ENCODE measurements around the gene FHAD1. TPM values are rescaled to one million over a fixed set of nuclear protein-coding genes. Genes with fewer than 3 reads are reported as not detected.

Gene FHAD1
- total RNA-seq, 1 experiment from 2014 or later, result 2.0 TPM

GRCh38 chr1:15410223-15410883 is 163.3 kb downstream of the FHAD1 start:
- CTCF ChIA-PET, result no interaction called here
- intact Hi-C loops (cut with micrococcal nuclease; ENCODE audit: unreplicated experiment), result loop anchor here (5.0 kb wide), 1 partner anchor 88 kb away; no protein-coding TSS in a partner anchor
- BruUV-seq (replicated peaks), result no TSS peak

GRCh38 chr1:15410884-15411245 is 163.8 kb downstream of the FHAD1 start:
- H3K27me3 ChIP-seq (replicated peaks; ENCODE audit: insufficient read depth, low read depth, low read length, poor library complexity), result no peaks in the 10 kb centered on the region
- ChIA-PET CTCF (no interaction called here), POLR2A (ENCODE audit: low non-redundant PET) (interaction anchor here (0.7 kb wide), 1 partner anchor 116 kb away, joined by 4 read pairs; the partner anchor contains the start of gene DNAJC16)
- H3K9me3 ChIP-seq (ENCODE audit: low read depth, low read length, poor library complexity, severe bottlenecking), result no peaks in the 10 kb centered on the region
- no peak for DNase-seq (ENCODE audit: low spot score)
- no TSS peak for BruUV-seq (replicated peaks)
- H3K27ac ChIP-seq (ENCODE audit: low read depth, low read length, poor library complexity, severe bottlenecking), result no peak overlapping the region
- intact Hi-C loops (cut with micrococcal nuclease; ENCODE audit: unreplicated experiment), result loop anchor here (5.0 kb wide), 1 partner anchor 89 kb away; no protein-coding TSS in a partner anchor
- TF ChIP-seq, protein P1, sequence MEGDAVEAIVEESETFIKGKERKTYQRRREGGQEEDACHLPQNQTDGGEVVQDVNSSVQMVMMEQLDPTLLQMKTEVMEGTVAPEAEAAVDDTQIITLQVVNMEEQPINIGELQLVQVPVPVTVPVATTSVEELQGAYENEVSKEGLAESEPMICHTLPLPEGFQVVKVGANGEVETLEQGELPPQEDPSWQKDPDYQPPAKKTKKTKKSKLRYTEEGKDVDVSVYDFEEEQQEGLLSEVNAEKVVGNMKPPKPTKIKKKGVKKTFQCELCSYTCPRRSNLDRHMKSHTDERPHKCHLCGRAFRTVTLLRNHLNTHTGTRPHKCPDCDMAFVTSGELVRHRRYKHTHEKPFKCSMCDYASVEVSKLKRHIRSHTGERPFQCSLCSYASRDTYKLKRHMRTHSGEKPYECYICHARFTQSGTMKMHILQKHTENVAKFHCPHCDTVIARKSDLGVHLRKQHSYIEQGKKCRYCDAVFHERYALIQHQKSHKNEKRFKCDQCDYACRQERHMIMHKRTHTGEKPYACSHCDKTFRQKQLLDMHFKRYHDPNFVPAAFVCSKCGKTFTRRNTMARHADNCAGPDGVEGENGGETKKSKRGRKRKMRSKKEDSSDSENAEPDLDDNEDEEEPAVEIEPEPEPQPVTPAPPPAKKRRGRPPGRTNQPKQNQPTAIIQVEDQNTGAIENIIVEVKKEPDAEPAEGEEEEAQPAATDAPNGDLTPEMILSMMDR (conservative IDR thresholded peaks at IDR 0.05; ENCODE audit: low read depth, low read length), result no peak
- no peak for TF ChIP-seq EZH2 (IDR thresholded peaks at IDR 0.05; ENCODE audit: borderline replicate concordance, low read depth, low read length, poor library complexity, severe bottlenecking)
- peaks cover 13% of the 10 kb centered on the region for H3K4me1 ChIP-seq (ENCODE audit: insufficient read depth, low read length, poor library complexity, severe bottlenecking)
- H3K4me3 ChIP-seq (ENCODE audit: low read depth, low read length, poor library complexity, severe bottlenecking), result peak overlapping the region; percentile 96
- H3K36me3 ChIP-seq (ENCODE audit: insufficient read depth, low read length, poor library complexity, severe bottlenecking), result no peaks in the 10 kb centered on the region

More at GRCh38 chr1:15410223-15410883, 163.3 kb downstream of the FHAD1 start:
- Histone ChIP-seq H3K9me3 (ENCODE audit: low read depth, low read length, poor library complexity, severe bottlenecking) (no peaks in the 10 kb centered on the region), H3K4me1 (ENCODE audit: insufficient read depth, low read length, poor library complexity, severe bottlenecking) (peaks cover 13% of the 10 kb centered on the region), H3K27ac (ENCODE audit: low read depth, low read length, poor library complexity, severe bottlenecking) (peak overlapping the region; percentile 78), H3K4me3 (ENCODE audit: low read depth, low read length, poor library complexity, severe bottlenecking) (peak overlapping the region; percentile 96), H3K36me3 (ENCODE audit: insufficient read depth, low read length, poor library complexity, severe bottlenecking) (no peaks in the 10 kb centered on the region), H3K27me3 (replicated peaks; ENCODE audit: insufficient read depth, low read depth, low read length, poor library complexity) (no peaks in the 10 kb centered on the region)
- POLR2A ChIA-PET (ENCODE audit: low non-redundant PET), result interaction anchor here (0.7 kb wide), 1 partner anchor 117 kb away, joined by 4 read pairs; the partner anchor contains the start of gene DNAJC16
- TF ChIP-seq, protein P1 (conservative IDR thresholded peaks at IDR 0.05; ENCODE audit: low read depth, low read length), result no peak
- no peak for TF ChIP-seq EZH2 (IDR thresholded peaks at IDR 0.05; ENCODE audit: borderline replicate concordance, low read depth, low read length, poor library complexity, severe bottlenecking)
- no peak for DNase-seq (ENCODE audit: low spot score)

GRCh38 chr1:15411593-15412137 is 164.6 kb downstream of the FHAD1 start:
- intact Hi-C loops (cut with micrococcal nuclease; ENCODE audit: unreplicated experiment), result loop anchor here (5.0 kb wide), 1 partner anchor 89 kb away; no protein-coding TSS in a partner anchor
- CTCF ChIA-PET, result no interaction called here
- H3K4me1 ChIP-seq (ENCODE audit: insufficient read depth, low read length, poor library complexity, severe bottlenecking), result peaks cover 13% of the 10 kb centered on the region
- no peaks in the 10 kb centered on the region for H3K36me3 ChIP-seq (ENCODE audit: insufficient read depth, low read length, poor library complexity, severe bottlenecking)
- no peaks in the 10 kb centered on the region for H3K27me3 ChIP-seq (replicated peaks; ENCODE audit: insufficient read depth, low read depth, low read length, poor library complexity)
- peak overlapping the region; percentile 96 for H3K4me3 ChIP-seq (ENCODE audit: low read depth, low read length, poor library complexity, severe bottlenecking)
- POLR2A ChIA-PET (ENCODE audit: low non-redundant PET), result no interaction called here
- TF ChIP-seq, protein P1 (conservative IDR thresholded peaks at IDR 0.05; ENCODE audit: low read depth, low read length), result no peak
- no peak for TF ChIP-seq EZH2 (IDR thresholded peaks at IDR 0.05; ENCODE audit: borderline replicate concordance, low read depth, low read length, poor library complexity, severe bottlenecking)
- DNase-seq (ENCODE audit: low spot score), result no peak
- H3K27ac ChIP-seq (ENCODE audit: low read depth, low read length, poor library complexity, severe bottlenecking), result no peak overlapping the region
- H3K9me3 ChIP-seq (ENCODE audit: low read depth, low read length, poor library complexity, severe bottlenecking), result no peaks in the 10 kb centered on the region
- BruUV-seq (replicated peaks), result no TSS peak
